HepG2 (cell line): ENCODE measurements around the gene CDC37L1. TPM values are rescaled to one million over a fixed set of nuclear protein-coding genes. Genes with fewer than 3 reads are reported as not detected.

ENCODE experiments used
- MIER2 ChIP-seq: IDR thresholded peaks from 2 replicates; pipeline ENCODE4 v1.6.1; 2016; ENCODE audit warnings: missing biosample characterization, missing genetic modification reagents
- MTF1 ChIP-seq: sonication (generic); formaldehyde crosslinking; IDR thresholded peaks from 2 replicates; pipeline ENCODE4 v1.5.0; 2020; ENCODE audit warnings: missing genetic modification reagents
- RFX3 ChIP-seq: IDR thresholded peaks from 2 replicates; pipeline ENCODE4 v1.6.1; 2016; ENCODE audit warnings: missing biosample characterization, missing genetic modification reagents
- ZFY ChIP-seq: sonication (generic); formaldehyde crosslinking; IDR thresholded peaks from 2 replicates; pipeline ENCODE4 v1.4.0; 2020; ENCODE audit warnings: missing genetic modification reagents
- ZNF678 ChIP-seq: sonication (generic); formaldehyde crosslinking; IDR thresholded peaks from 2 replicates; pipeline ENCODE4 v1.4.0; 2020; ENCODE audit warnings: mild to moderate bottlenecking, missing genetic modification reagents
- ZNF775 ChIP-seq: sonication (generic); formaldehyde crosslinking; IDR thresholded peaks from 2 replicates; pipeline ENCODE4 v1.4.0; 2020; ENCODE audit warnings: missing genetic modification reagents, mild to moderate bottlenecking, moderate library complexity, borderline replicate concordance
- ZNF788 ChIP-seq: sonication (generic); formaldehyde crosslinking; IDR thresholded peaks from 2 replicates; pipeline ENCODE4 v1.5.0; 2020; ENCODE audit warnings: mild to moderate bottlenecking, missing genetic modification reagents, borderline replicate concordance
- polyA plus RNA-seq, 8 experiments: library from polyadenylated mRNA; depleted of rRNA in 3 of 8; stranded (reverse) in 7 of 8; unstranded in 1 of 8; fragments of >200 nt; fragmentation: Illumina TruSeq in 4 of 8; extraction: Trizol in 4 of 8; gene quantifications; 2 replicates each; pipeline versions ENCODE4 v1.2.1 to v1.2.3, GENCODE V29; 2011 to 2016; ENCODE audit warnings: low read depth in 4 of 8, missing spikeins in 1 of 8, mixed read lengths in 1 of 8; ENCODE audit not compliant: insufficient read depth in 1 of 8
- total RNA-seq, 5 experiments: library from RNA; depleted of rRNA; stranded (reverse); fragments of >200 nt; fragmentation: Illumina TruSeq; extraction: Trizol; gene quantifications; 2 replicates each; pipeline ENCODE4 v1.2.3, GENCODE V29; 2016; ENCODE audit warnings: low read depth in 1 of 5
- TF ChIP-seq, protein P1 (sequence below), 2 experiments: sonication (generic) in 1 of 2; formaldehyde crosslinking in 1 of 2; IDR thresholded peaks; 2 replicates each; pipeline versions ENCODE4 v1.4.0 to v1.6.1; 2016 to 2020; ENCODE audit warnings: borderline replicate concordance in 1 of 2, low read depth in 1 of 2, mild to moderate bottlenecking in 1 of 2, missing genetic modification reagents in 1 of 2
- TF ChIP-seq, protein P2 (sequence below): sonication (generic); formaldehyde crosslinking; IDR thresholded peaks from 2 replicates; pipeline ENCODE4 v1.8.0; 2022; ENCODE audit warnings: mild to moderate bottlenecking, missing genetic modification reagents; ENCODE audit not compliant: insufficient replicate concordance
- TF ChIP-seq, protein P3 (sequence below), 2 experiments: sonication (generic) in 1 of 2; formaldehyde crosslinking in 1 of 2; IDR thresholded peaks; 2 replicates each; pipeline versions ENCODE4 v1.6.1 to v1.9.0; 2014 to 2022; ENCODE audit warnings: antibody characterized with exemption in 1 of 2, borderline replicate concordance in 1 of 2, inconsistent platforms in 1 of 2, low read depth in 1 of 2, missing genetic modification reagents in 1 of 2

The CDC37L1 gene
- total and polyA plus RNA-seq, 2 of the 13 experiments (the other 11 are each of a cell fraction or from before 2014, with no cell fraction given): 5.5 to 17.0 TPM

GRCh38 chr9:4666042-4666699, 13.2 kb upstream of the CDC37L1 start, which contains the start of gene SPATA6L (continued):
- TF ChIP-seq, protein P1, sequence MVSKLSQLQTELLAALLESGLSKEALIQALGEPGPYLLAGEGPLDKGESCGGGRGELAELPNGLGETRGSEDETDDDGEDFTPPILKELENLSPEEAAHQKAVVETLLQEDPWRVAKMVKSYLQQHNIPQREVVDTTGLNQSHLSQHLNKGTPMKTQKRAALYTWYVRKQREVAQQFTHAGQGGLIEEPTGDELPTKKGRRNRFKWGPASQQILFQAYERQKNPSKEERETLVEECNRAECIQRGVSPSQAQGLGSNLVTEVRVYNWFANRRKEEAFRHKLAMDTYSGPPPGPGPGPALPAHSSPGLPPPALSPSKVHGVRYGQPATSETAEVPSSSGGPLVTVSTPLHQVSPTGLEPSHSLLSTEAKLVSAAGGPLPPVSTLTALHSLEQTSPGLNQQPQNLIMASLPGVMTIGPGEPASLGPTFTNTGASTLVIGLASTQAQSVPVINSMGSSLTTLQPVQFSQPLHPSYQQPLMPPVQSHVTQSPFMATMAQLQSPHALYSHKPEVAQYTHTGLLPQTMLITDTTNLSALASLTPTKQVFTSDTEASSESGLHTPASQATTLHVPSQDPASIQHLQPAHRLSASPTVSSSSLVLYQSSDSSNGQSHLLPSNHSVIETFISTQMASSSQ (IDR thresholded peaks at IDR 0.05; ENCODE audit: low read depth): no peak
- TF ChIP-seq, protein P1 (CRISPR knock-in tag; IDR thresholded peaks at IDR 0.05; ENCODE audit: borderline replicate concordance): peak; percentile 23; the same call in 1 of the 2 replicates
- TF ChIP-seq MTF1 (CRISPR knock-in tag) (no peak), ZNF788 (CRISPR knock-in tag) (peak; percentile 46; the same call in 1 of the 2 replicates), ZNF678 (no peak), ZFY (CRISPR knock-in tag) (peak; percentile 27; the same call in 1 of the 2 replicates), RFX3 (CRISPR knock-in tag) (peak; percentile 61; the same call in 1 of the 2 replicates), ZNF775 (CRISPR knock-in tag) (no peak), MIER2 (CRISPR knock-in tag) (no peak)
- TF ChIP-seq, protein P2, sequence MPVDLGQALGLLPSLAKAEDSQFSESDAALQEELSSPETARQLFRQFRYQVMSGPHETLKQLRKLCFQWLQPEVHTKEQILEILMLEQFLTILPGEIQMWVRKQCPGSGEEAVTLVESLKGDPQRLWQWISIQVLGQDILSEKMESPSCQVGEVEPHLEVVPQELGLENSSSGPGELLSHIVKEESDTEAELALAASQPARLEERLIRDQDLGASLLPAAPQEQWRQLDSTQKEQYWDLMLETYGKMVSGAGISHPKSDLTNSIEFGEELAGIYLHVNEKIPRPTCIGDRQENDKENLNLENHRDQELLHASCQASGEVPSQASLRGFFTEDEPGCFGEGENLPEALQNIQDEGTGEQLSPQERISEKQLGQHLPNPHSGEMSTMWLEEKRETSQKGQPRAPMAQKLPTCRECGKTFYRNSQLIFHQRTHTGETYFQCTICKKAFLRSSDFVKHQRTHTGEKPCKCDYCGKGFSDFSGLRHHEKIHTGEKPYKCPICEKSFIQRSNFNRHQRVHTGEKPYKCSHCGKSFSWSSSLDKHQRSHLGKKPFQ (CRISPR knock-in tag): no peak
- TF ChIP-seq, protein P3, sequence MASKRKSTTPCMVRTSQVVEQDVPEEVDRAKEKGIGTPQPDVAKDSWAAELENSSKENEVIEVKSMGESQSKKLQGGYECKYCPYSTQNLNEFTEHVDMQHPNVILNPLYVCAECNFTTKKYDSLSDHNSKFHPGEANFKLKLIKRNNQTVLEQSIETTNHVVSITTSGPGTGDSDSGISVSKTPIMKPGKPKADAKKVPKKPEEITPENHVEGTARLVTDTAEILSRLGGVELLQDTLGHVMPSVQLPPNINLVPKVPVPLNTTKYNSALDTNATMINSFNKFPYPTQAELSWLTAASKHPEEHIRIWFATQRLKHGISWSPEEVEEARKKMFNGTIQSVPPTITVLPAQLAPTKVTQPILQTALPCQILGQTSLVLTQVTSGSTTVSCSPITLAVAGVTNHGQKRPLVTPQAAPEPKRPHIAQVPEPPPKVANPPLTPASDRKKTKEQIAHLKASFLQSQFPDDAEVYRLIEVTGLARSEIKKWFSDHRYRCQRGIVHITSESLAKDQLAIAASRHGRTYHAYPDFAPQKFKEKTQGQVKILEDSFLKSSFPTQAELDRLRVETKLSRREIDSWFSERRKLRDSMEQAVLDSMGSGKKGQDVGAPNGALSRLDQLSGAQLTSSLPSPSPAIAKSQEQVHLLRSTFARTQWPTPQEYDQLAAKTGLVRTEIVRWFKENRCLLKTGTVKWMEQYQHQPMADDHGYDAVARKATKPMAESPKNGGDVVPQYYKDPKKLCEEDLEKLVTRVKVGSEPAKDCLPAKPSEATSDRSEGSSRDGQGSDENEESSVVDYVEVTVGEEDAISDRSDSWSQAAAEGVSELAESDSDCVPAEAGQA (IDR thresholded peaks at IDR 0.05; ENCODE audit: low read depth): no peak
- TF ChIP-seq, protein P3 (CRISPR knock-in tag; IDR thresholded peaks at IDR 0.05; ENCODE audit: borderline replicate concordance): no peak
